A673 (cell line): Measurements from ENCODE around the gene KANSL1. TPM values are rescaled to one million over a fixed set of nuclear protein-coding genes. Genes with fewer than 3 reads are reported as not detected.

Source experiments
- BruUV-seq: library from RNA; stranded (reverse); fragments of 400-500 nt; replicated peaks from 2 replicates; lab custom pipeline; 2021; lab: Mats Ljungman, UMichigan
- CTCF ChIA-PET: fragments of 300-600 bp; sonication (Branson Sonifier 250); formaldehyde crosslinking; loops from one replicate; lab custom pipeline; 2022; ENCODE audit warnings: antibody characterized with exemption; lab: Charles Lee
- POLR2A ChIA-PET: fragments of 300-600 bp; sonication (Branson Sonifier 250); formaldehyde crosslinking; loops from one replicate; lab custom pipeline; 2022; ENCODE audit warnings: antibody characterized with exemption; ENCODE audit not compliant: low non-redundant PET; lab: Charles Lee
- DNase-seq: peaks from one replicate; pipeline ENCODE4 v3.0.0-alpha.2; 2015; ENCODE audit warnings: low spot score
- H3K27ac ChIP-seq: fragments of 200-600 bp; sonication (generic); 2 replicates; pipeline ENCODE4 v1.5.1; 2016; ENCODE audit warnings: mixed run types, low read depth, mild to moderate bottlenecking, mixed read lengths, antibody characterized with exemption, low read length; ENCODE audit not compliant: poor library complexity, severe bottlenecking
- H3K27me3 ChIP-seq: fragments of 200-600 bp; sonication (generic); replicated peaks from 2 replicates; pipeline ENCODE4 v1.6.1; 2017; ENCODE audit warnings: mixed run types, low read depth, mild to moderate bottlenecking, mixed read lengths, antibody characterized with exemption, low read length; ENCODE audit not compliant: insufficient read depth, poor library complexity
- H3K36me3 ChIP-seq: fragments of 200-600 bp; sonication (generic); 2 replicates; pipeline ENCODE4 v1.6.1; 2016; ENCODE audit warnings: mixed run types, mild to moderate bottlenecking, mixed read lengths, antibody characterized with exemption, low read length; ENCODE audit not compliant: insufficient read depth, poor library complexity, severe bottlenecking
- H3K4me1 ChIP-seq: fragments of 200-600 bp; sonication (generic); 2 replicates; pipeline ENCODE4 v1.6.1; 2017; ENCODE audit warnings: mixed run types, mild to moderate bottlenecking, mixed read lengths, antibody characterized with exemption, low read length; ENCODE audit not compliant: insufficient read depth, poor library complexity, severe bottlenecking
- H3K4me3 ChIP-seq: fragments of 200-600 bp; sonication (generic); 2 replicates; pipeline ENCODE4 v1.5.1; 2016; ENCODE audit warnings: low read depth, mixed run types, mild to moderate bottlenecking, mixed read lengths, low read length; ENCODE audit not compliant: poor library complexity, severe bottlenecking
- H3K9me3 ChIP-seq: fragments of 200-600 bp; sonication (generic); 2 replicates; pipeline ENCODE4 v1.6.1; 2016; ENCODE audit warnings: mixed run types, low read depth, mild to moderate bottlenecking, mixed read lengths, antibody characterized with exemption, low read length; ENCODE audit not compliant: poor library complexity, severe bottlenecking
- EZH2 ChIP-seq: fragments of 200-600 bp; sonication (generic); IDR thresholded peaks from 2 replicates; pipeline ENCODE4 v1.6.1; 2017; ENCODE audit warnings: borderline replicate concordance, low read depth, mild to moderate bottlenecking, mixed read lengths, antibody characterized with exemption, low read length; ENCODE audit not compliant: poor library complexity, severe bottlenecking
- intact Hi-C: fragments of 100-400 bp; cut with micrococcal nuclease; formaldehyde crosslinking; loops from one replicate; pipeline ENCODE4 v1.10.0; 2022; ENCODE audit not compliant: unreplicated experiment
- total RNA-seq: library from RNA; stranded (reverse); gene quantifications from 2 replicates; pipeline ENCODE4 v1.2.3, GENCODE V29; 2021
- TF ChIP-seq, protein P1 (sequence below): fragments of 300-800, 200-600 bp; sonication (generic); conservative IDR thresholded peaks from 2 replicates; pipeline ENCODE4 v1.5.1; 2017; ENCODE audit warnings: low read depth, mild to moderate bottlenecking, antibody characterized with exemption, low read length, moderate library complexity, mixed read lengths

Gene KANSL1
- total RNA-seq, 1 experiment from 2014 or later, result 64.9 TPM

DNA sequence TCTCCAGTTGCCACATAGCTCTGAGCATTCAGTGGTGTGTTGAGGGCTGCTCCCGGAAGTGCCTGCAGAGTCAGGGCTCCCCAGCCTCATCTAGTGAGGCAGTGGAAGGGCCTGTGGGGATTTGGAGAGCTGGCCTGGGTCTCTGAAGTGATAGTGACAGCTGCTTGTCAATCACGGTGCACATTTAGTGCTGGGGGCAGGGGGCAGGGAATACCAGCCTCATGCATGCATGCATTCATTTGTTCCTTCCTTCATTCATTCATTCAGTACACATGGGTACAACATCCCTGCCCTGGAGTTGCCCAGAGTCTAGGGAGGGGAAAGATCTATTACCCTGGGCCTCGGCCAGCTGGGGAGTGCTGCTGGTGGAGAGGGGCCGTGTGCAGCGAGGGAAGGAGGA lies 205.5 kb downstream of the KANSL1 start:
- Histone ChIP-seq H3K4me1 (no peaks in the 10 kb centered on the region), H3K36me3 (no peaks in the 10 kb centered on the region), H3K27me3 (no peaks in the 10 kb centered on the region), H3K27ac (no peak overlapping the region), H3K4me3 (no peak overlapping the region), H3K9me3 (no peaks in the 10 kb centered on the region)
- TF ChIP-seq, protein P1, sequence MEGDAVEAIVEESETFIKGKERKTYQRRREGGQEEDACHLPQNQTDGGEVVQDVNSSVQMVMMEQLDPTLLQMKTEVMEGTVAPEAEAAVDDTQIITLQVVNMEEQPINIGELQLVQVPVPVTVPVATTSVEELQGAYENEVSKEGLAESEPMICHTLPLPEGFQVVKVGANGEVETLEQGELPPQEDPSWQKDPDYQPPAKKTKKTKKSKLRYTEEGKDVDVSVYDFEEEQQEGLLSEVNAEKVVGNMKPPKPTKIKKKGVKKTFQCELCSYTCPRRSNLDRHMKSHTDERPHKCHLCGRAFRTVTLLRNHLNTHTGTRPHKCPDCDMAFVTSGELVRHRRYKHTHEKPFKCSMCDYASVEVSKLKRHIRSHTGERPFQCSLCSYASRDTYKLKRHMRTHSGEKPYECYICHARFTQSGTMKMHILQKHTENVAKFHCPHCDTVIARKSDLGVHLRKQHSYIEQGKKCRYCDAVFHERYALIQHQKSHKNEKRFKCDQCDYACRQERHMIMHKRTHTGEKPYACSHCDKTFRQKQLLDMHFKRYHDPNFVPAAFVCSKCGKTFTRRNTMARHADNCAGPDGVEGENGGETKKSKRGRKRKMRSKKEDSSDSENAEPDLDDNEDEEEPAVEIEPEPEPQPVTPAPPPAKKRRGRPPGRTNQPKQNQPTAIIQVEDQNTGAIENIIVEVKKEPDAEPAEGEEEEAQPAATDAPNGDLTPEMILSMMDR, result no peak
- no peak for TF ChIP-seq EZH2
- no peak for DNase-seq
- ChIA-PET POLR2A (no interaction called here), CTCF (no interaction called here)
- BruUV-seq, result no TSS peak
- intact Hi-C loops, result no loop called here

DNA sequence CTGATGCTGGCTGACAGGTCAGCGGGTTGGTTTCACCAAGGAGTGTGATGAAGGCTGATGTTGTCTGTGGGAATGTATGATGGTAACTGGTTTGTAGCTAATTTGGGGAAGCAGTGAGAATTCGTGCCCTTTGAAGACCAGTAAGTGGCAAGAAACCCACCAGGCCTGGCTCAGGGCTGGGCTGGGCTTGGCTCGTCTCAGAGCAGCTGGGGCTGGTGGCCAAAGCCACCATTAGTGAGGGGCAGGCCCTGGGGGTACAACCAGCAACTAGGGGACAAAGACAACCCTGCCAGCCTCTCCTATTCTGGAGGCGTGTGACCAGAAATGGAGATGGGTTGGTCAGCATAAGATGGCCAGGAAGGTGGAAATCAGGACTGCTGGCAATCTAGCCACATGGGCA lies 207.2 kb downstream of the KANSL1 start:
- Histone ChIP-seq H3K4me1 (no peaks in the 10 kb centered on the region), H3K27ac (no peak overlapping the region), H3K27me3 (no peaks in the 10 kb centered on the region), H3K4me3 (no peak overlapping the region), H3K36me3 (no peaks in the 10 kb centered on the region), H3K9me3 (no peaks in the 10 kb centered on the region)
- ChIA-PET POLR2A (no interaction called here), CTCF (no interaction called here)
- intact Hi-C loops, result no loop called here
- no peak for TF ChIP-seq EZH2
- no peak for DNase-seq
- BruUV-seq, result no TSS peak

DNA sequence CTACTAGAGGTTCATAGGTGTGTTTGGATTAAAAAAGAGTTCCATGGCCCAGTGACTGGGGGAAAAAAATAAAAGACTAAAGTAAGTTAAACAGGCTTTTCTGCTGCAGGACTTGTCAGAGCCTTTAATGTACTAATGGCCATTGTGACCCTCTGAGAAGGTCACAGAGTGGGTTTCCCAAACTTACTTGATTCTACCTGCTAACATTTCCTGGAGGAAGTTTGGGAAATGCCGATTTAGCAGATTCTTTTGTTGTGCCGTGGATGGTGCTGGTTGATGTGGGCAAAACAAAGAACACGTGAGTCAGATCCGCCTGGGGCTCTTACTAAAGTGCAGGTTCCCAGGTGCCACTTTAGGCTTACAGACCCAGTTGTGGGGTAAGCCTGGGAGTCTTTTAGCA lies 207.8 kb downstream of the KANSL1 start:
- H3K27me3 ChIP-seq, result no peaks in the 10 kb centered on the region
- ChIA-PET CTCF (no interaction called here), POLR2A (no interaction called here)
- H3K9me3 ChIP-seq, result no peaks in the 10 kb centered on the region
- intact Hi-C loops, result no loop called here
- no peaks in the 10 kb centered on the region for H3K4me1 ChIP-seq
- no peaks in the 10 kb centered on the region for H3K36me3 ChIP-seq
- BruUV-seq, result no TSS peak
- no peak for DNase-seq
- no peak overlapping the region for H3K27ac ChIP-seq
- no peak overlapping the region for H3K4me3 ChIP-seq
- TF ChIP-seq EZH2, result no peak
- TF ChIP-seq, protein P1, result no peak

DNA sequence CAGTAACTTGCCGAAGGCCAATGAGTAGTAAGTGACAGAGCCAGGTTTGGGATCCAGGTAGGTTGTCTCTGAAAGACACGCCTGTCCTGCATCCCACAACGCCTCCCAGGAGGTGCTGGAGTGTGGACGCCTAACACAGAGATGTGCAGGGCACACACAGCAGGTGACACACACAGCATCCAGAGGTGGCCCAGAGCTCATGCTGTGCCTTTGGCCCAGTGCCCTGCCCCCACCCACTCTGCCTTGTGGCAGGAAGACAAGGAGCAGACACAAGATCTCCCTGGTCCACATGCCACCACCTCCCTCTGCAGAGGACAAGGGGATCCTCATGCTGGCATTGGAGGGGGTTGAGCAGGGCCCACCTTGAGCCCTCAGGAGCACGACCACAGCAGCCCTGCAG lies 208.9 kb downstream of the KANSL1 start:
- TF ChIP-seq EZH2, result no peak
- TF ChIP-seq, protein P1, result no peak
- POLR2A ChIA-PET, result no interaction called here
- BruUV-seq, result no TSS peak

More for the DNA sequence above, 208.9 kb downstream of the KANSL1 start:
- intact Hi-C loops, result no loop called here
- Histone ChIP-seq H3K4me3 (no peak overlapping the region), H3K27me3 (no peaks in the 10 kb centered on the region), H3K27ac (no peak overlapping the region), H3K4me1 (no peaks in the 10 kb centered on the region), H3K9me3 (no peaks in the 10 kb centered on the region), H3K36me3 (no peaks in the 10 kb centered on the region)
- peak; percentile 23 for DNase-seq
- CTCF ChIA-PET, result no interaction called here
